IMR-90 (cell line): ENCODE results near the gene BMP7. TPM values are rescaled to one million over a fixed set of nuclear protein-coding genes. Genes with fewer than 3 reads are reported as not detected.

Source experiments
- ATAC-seq: fragments of 200-7000 bp; cut with Tn5 transposase; 2 replicates; pipeline ENCODE4 v1.9.1; 2020; ENCODE audit warnings: low read depth, mild to moderate bottlenecking, moderate library complexity
- BruUV-seq: library from RNA; stranded (reverse); fragments of 400-500 nt; replicated peaks from 2 replicates; lab custom pipeline; 2021; lab: Mats Ljungman, UMichigan
- CTCF ChIA-PET: fragments of 300-600 bp; formaldehyde crosslinking; extraction: SDS; loops from one replicate; lab custom pipeline; 2021; ENCODE audit warnings: antibody characterized with exemption; lab: Yijun Ruan, JAX
- POLR2A ChIA-PET: fragments of 300-600 bp; sonication (Branson Sonifier 250); formaldehyde crosslinking; loops from one replicate; lab custom pipeline; 2022; ENCODE audit warnings: antibody characterized with exemption; ENCODE audit not compliant: unreplicated experiment; lab: Charles Lee
- DNase-seq: peaks from one replicate; pipeline ENCODE4 v3.0.0; 2013
- H2AFZ ChIP-seq: replicated peaks from 2 replicates; pipeline ENCODE3; 2013; ENCODE audit warnings: low read length, mild to moderate bottlenecking; ENCODE audit not compliant: poor library complexity
- H2AK5ac ChIP-seq: 2 replicates; pipeline ENCODE4 v1.6.1; 2013; ENCODE audit warnings: low read depth, low read length, inconsistent platforms
- H2AK9ac ChIP-seq: replicated peaks from 2 replicates; pipeline ENCODE3; 2013; ENCODE audit warnings: mild to moderate bottlenecking, low read depth, low read length, moderate library complexity; ENCODE audit not compliant: poor library complexity
- H2BK120ac ChIP-seq: 2 replicates; pipeline ENCODE4 v1.6.1; 2013; ENCODE audit warnings: low read depth, low read length, inconsistent platforms
- H2BK15ac ChIP-seq: 3 replicates; pipeline ENCODE4 v1.6.1; 2013; ENCODE audit warnings: low read depth, low read length, inconsistent platforms
- H2BK20ac ChIP-seq: 2 replicates; pipeline ENCODE4 v1.6.1; 2013; ENCODE audit warnings: low read depth, mild to moderate bottlenecking, inconsistent platforms, low read length, moderate library complexity
- H2BK5ac ChIP-seq: 2 replicates; pipeline ENCODE4 v1.6.1; 2013; ENCODE audit warnings: mild to moderate bottlenecking, low read depth, low read length, inconsistent platforms; ENCODE audit not compliant: poor library complexity, severe bottlenecking
- H3K14ac ChIP-seq: replicated peaks from 2 replicates; pipeline ENCODE4 v1.6.1; 2013; ENCODE audit warnings: low read depth, low read length, inconsistent platforms
- H3K18ac ChIP-seq: 2 replicates; pipeline ENCODE4 v1.6.1; 2013; ENCODE audit warnings: low read depth, low read length, control low read depth
- H3K23ac ChIP-seq: 2 replicates; pipeline ENCODE4 v1.6.1; 2013; ENCODE audit warnings: low read depth, low read length, inconsistent platforms
- H3K27ac ChIP-seq: 2 replicates; pipeline ENCODE4 v1.5.1; 2013; ENCODE audit warnings: mild to moderate bottlenecking, control low read depth, low read length; ENCODE audit not compliant: insufficient read depth
- H3K27me3 ChIP-seq: 2 replicates; pipeline ENCODE4 v1.6.1; 2013; ENCODE audit warnings: low read length; ENCODE audit not compliant: control insufficient read depth, insufficient read depth
- H3K36me3 ChIP-seq: 2 replicates; pipeline ENCODE4 v1.6.1; 2013; ENCODE audit warnings: low read length, mixed read lengths; ENCODE audit not compliant: control insufficient read depth, insufficient read depth
- H3K4ac ChIP-seq: 2 replicates; pipeline ENCODE4 v1.6.1; 2013; ENCODE audit warnings: low read depth, low read length, inconsistent platforms
- H3K4me1 ChIP-seq: 2 replicates; pipeline ENCODE4 v1.6.1; 2013; ENCODE audit warnings: low read length, mixed read lengths; ENCODE audit not compliant: control insufficient read depth, insufficient read depth
- H3K4me2 ChIP-seq: 2 replicates; pipeline ENCODE4 v1.6.1; 2013; ENCODE audit warnings: low read depth, mild to moderate bottlenecking, control low read depth, low read length, moderate library complexity
- H3K4me3 ChIP-seq: 2 replicates; pipeline ENCODE4 v1.5.1; 2013; ENCODE audit warnings: low read depth, mild to moderate bottlenecking, control low read depth, low read length, moderate library complexity; ENCODE audit not compliant: insufficient read depth
- H3K56ac ChIP-seq: 2 replicates; pipeline ENCODE4 v1.6.1; 2013; ENCODE audit warnings: low read length, inconsistent platforms; ENCODE audit not compliant: insufficient read depth; ENCODE audit errors: extremely low read depth
- H3K79me1 ChIP-seq, 2 experiments: 2 replicates each; pipeline ENCODE4 v1.6.1; 2013; ENCODE audit warnings: low read length in 2 of 2, inconsistent platforms in 1 of 2, low read depth in 1 of 2
- H3K9ac ChIP-seq: 2 replicates; pipeline ENCODE4 v1.6.1; 2013; ENCODE audit warnings: low read depth, low read length, control low read depth
- H3K9me1 ChIP-seq: 2 replicates; pipeline ENCODE4 v1.6.1; 2013; ENCODE audit warnings: low read length, inconsistent platforms; ENCODE audit not compliant: insufficient read depth
- H3K9me3 ChIP-seq: 2 replicates; pipeline ENCODE4 v1.6.1; 2013; ENCODE audit warnings: low read length; ENCODE audit not compliant: control insufficient read depth, insufficient read depth
- H4K20me1 ChIP-seq: 2 replicates; pipeline ENCODE4 v1.6.1; 2013; ENCODE audit warnings: low read length, inconsistent platforms; ENCODE audit not compliant: insufficient read depth
- H4K5ac ChIP-seq: 2 replicates; pipeline ENCODE4 v1.6.1; 2013; ENCODE audit warnings: mild to moderate bottlenecking, low read depth, low read length, control low read depth
- H4K8ac ChIP-seq, 2 experiments: 2 replicates each; pipeline ENCODE4 v1.6.1; 2013; ENCODE audit warnings: low read depth in 2 of 2, low read length in 2 of 2, control low read depth in 1 of 2, inconsistent platforms in 1 of 2
- H4K91ac ChIP-seq: 2 replicates; pipeline ENCODE4 v1.6.1; 2013; ENCODE audit warnings: low read depth, low read length, inconsistent platforms; ENCODE audit not compliant: insufficient read depth
- BHLHE40 ChIP-seq: fragments of 150-350 bp; IDR thresholded peaks from 2 replicates; pipeline ENCODE4 v1.6.1; 2016; ENCODE audit warnings: mild to moderate bottlenecking, low read depth, low read length
- CEBPB ChIP-seq: IDR thresholded peaks from 2 replicates; pipeline ENCODE4 v1.6.1; 2012; ENCODE audit warnings: low read depth, low read length, improper control_type of control experiment
- CTCF ChIP-seq: conservative IDR thresholded peaks from 2 replicates; pipeline ENCODE4 v1.5.1; 2012; ENCODE audit warnings: mild to moderate bottlenecking, low read depth, low read length, improper control_type of control experiment
- MXI1 ChIP-seq: IDR thresholded peaks from 2 replicates; pipeline ENCODE4 v1.6.1; 2012; ENCODE audit warnings: low read depth, mild to moderate bottlenecking, low read length, moderate library complexity, borderline replicate concordance
- POLR2A ChIP-seq: IDR thresholded peaks from 2 replicates; pipeline ENCODE4 v1.6.1; 2012; ENCODE audit warnings: mild to moderate bottlenecking, low read depth, low read length
- WGBS, 2 experiments: methylation state at CpG; one replicate each; pipeline versions ENCODE4 v1.1.5 to v1.1.7; 2013; ENCODE audit warnings: missing lambda C conversion rate in 2 of 2; ENCODE audit not compliant: insufficient read length in 1 of 2; ENCODE audit errors: extremely low coverage in 2 of 2; 5-methylcytosine and 5-hydroxymethylcytosine counted together
- dilution Hi-C: fragments of 300-500 bp; cut with HindIII; formaldehyde crosslinking; loops from one replicate; pipeline ENCODE4 v1.14.3; 2018; ENCODE audit warnings: low sequenced_read_pairs; ENCODE audit not compliant: unreplicated experiment
- in situ Hi-C: fragments of 300-500 bp; cut with MboI; formaldehyde crosslinking; loops from 3 replicates; pipeline ENCODE4 v1.14.3; 2019; ENCODE audit warnings: low sequenced_read_pairs, inconsistent platforms, mixed read lengths
- intact Hi-C: fragments of 100-400 bp; cut with micrococcal nuclease; formaldehyde crosslinking; loops from 2 replicates; pipeline ENCODE4 v1.10.0; 2022
- polyA plus RNA-seq, 3 experiments: library from polyadenylated mRNA; depleted of rRNA; stranded (reverse); fragments of >200 nt; gene quantifications; 2 replicates each; pipeline ENCODE4 v1.2.3, GENCODE V29; 2012; ENCODE audit warnings: low replicate concordance in 1 of 3
- total RNA-seq: library from RNA; depleted of rRNA; stranded (reverse); fragments of >200 nt; gene quantifications from 2 replicates; pipeline ENCODE4 v1.2.3, GENCODE V29; 2012

The BMP7 gene
- total and polyA plus RNA-seq, 2 of the 4 experiments (the other 2 are of a cell fraction): not detected

GRCh38 chr20:57131601-57132391, 134.6 kb downstream of the BMP7 start:
- H3K9me3 ChIP-seq: peaks cover 9% of the 10 kb centered on the region
- dilution Hi-C loops (no loop called here), in situ Hi-C loops (no loop called here), intact Hi-C loops (no loop called here)
- no peak overlapping the region for H4K91ac ChIP-seq
- no peak overlapping the region for H3K23ac ChIP-seq
- no peak overlapping the region for H2AK9ac ChIP-seq
- no peak overlapping the region for H3K4me3 ChIP-seq
- ChIA-PET CTCF (no interaction called here), POLR2A (no interaction called here)
- no peak overlapping the region for H2AFZ ChIP-seq
- no peak overlapping the region for H2AK5ac ChIP-seq
- H3K36me3 ChIP-seq: no peaks in the 10 kb centered on the region
- no peak overlapping the region for H3K27ac ChIP-seq
- H3K14ac ChIP-seq: no peak overlapping the region
- H2BK5ac ChIP-seq: no peak overlapping the region
- H3K4me1 ChIP-seq: no peaks in the 10 kb centered on the region
- H4K5ac ChIP-seq: no peak overlapping the region
- no TSS peak for BruUV-seq
- TF ChIP-seq POLR2A (no peak), BHLHE40 (no peak), MXI1 (no peak), CTCF (no peak), CEBPB (no peak)
- no peak overlapping the region for H3K56ac ChIP-seq
- no peak overlapping the region for H3K4me2 ChIP-seq
- no peak for DNase-seq
- H2BK15ac ChIP-seq: no peak overlapping the region
- H2BK120ac ChIP-seq: no peak overlapping the region
- H4K8ac ChIP-seq: no peak overlapping the region
- no peak overlapping the region for H3K4ac ChIP-seq
- no peaks in the 10 kb centered on the region for H3K27me3 ChIP-seq
- no peaks in the 10 kb centered on the region for H3K79me1 ChIP-seq
- H3K18ac ChIP-seq: no peak overlapping the region
- H3K9me1 ChIP-seq: no peaks in the 10 kb centered on the region
- no CpG with 5 or more reads among the region's 13 CpGs for WGBS, 2 experiments
- H2BK20ac ChIP-seq: no peak overlapping the region
- no peak for ATAC-seq
- no peak overlapping the region for H3K9ac ChIP-seq
- no peaks in the 10 kb centered on the region for H4K20me1 ChIP-seq
